ENCODE measurements around the gene SNORC. TPM values are rescaled to one million over a fixed set of nuclear protein-coding genes. Genes with fewer than 3 reads are reported as not detected.

SNORC gene
- total RNA-seq, 1 donor from 2014 or later, result 3.1 TPM

GRCh38 chr2:232863996-232864395 lies 6.1 kb upstream of the SNORC start:
- TF ChIP-seq EZH2 (IDR thresholded peaks at IDR 0.05; ENCODE audit: insufficient read depth, low read length), result no peak
- TF ChIP-seq, protein P1, sequence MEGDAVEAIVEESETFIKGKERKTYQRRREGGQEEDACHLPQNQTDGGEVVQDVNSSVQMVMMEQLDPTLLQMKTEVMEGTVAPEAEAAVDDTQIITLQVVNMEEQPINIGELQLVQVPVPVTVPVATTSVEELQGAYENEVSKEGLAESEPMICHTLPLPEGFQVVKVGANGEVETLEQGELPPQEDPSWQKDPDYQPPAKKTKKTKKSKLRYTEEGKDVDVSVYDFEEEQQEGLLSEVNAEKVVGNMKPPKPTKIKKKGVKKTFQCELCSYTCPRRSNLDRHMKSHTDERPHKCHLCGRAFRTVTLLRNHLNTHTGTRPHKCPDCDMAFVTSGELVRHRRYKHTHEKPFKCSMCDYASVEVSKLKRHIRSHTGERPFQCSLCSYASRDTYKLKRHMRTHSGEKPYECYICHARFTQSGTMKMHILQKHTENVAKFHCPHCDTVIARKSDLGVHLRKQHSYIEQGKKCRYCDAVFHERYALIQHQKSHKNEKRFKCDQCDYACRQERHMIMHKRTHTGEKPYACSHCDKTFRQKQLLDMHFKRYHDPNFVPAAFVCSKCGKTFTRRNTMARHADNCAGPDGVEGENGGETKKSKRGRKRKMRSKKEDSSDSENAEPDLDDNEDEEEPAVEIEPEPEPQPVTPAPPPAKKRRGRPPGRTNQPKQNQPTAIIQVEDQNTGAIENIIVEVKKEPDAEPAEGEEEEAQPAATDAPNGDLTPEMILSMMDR (IDR thresholded peaks at IDR 0.05; ENCODE audit: insufficient read depth, low read depth, low read length), result no peak
- Mint-ChIP-seq H3K27ac (ENCODE audit: unreplicated experiment) (no peak overlapping the region), H3K4me3 (ENCODE audit: unreplicated experiment) (no peak overlapping the region), H3K27me3 (ENCODE audit: low read depth, unreplicated experiment) (no peaks in the 10 kb centered on the region), H3K36me3 (ENCODE audit: low read depth, unreplicated experiment) (peaks cover 10% of the 10 kb centered on the region), H3K4me1 (ENCODE audit: low read depth, unreplicated experiment) (peaks cover 13% of the 10 kb centered on the region), H3K9me3 (ENCODE audit: unreplicated experiment) (no peaks in the 10 kb centered on the region)
- Histone ChIP-seq H3K9ac (ENCODE audit: low read length) (no peak overlapping the region), H3K4me2 (ENCODE audit: low read length) (no peak overlapping the region), H3K4me1 (ENCODE audit: insufficient read depth, low read length) (peaks cover 4% of the 10 kb centered on the region), H3K9me3 (ENCODE audit: insufficient read depth, low read depth, low read length) (no peaks in the 10 kb centered on the region), H3K79me2 (ENCODE audit: insufficient read depth, low read length) (no peaks in the 10 kb centered on the region), H3K27ac (ENCODE audit: low read depth, low read length) (no peak overlapping the region), H3K36me3 (ENCODE audit: insufficient read depth, low read length) (no peaks in the 10 kb centered on the region), H2AFZ (ENCODE audit: low read depth, low read length) (no peak overlapping the region), H4K20me1 (ENCODE audit: insufficient read depth, low read length) (peaks cover 7% of the 10 kb centered on the region), H3K27me3 (ENCODE audit: insufficient read depth, low read length) (no peaks in the 10 kb centered on the region), H3K4me3 (ENCODE audit: insufficient read depth, low read depth, low read length) (no peak overlapping the region)
- FAIRE-seq (no peak), DNase-seq (ENCODE audit: low read depth) (no peak)

DNA sequence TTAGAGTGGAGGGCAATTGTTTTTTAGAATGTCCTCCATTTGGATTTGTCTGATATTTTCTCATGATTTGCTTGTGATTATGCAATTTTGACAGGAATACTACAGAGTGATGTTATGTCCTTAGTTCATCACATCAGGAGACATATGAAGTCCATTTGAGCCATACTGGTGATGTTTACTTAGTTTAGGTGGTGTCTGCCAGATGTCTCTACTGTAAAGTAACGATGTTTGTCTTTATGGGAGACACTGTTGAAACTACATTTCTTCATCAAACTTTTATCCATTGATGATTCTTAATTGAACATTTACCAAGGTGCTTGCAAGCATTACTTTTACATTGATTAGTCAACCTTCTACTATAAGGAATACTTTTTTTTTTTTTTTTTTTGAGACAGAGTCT lies 4.9 kb upstream of the SNORC start:
- no peak for FAIRE-seq

DNA sequence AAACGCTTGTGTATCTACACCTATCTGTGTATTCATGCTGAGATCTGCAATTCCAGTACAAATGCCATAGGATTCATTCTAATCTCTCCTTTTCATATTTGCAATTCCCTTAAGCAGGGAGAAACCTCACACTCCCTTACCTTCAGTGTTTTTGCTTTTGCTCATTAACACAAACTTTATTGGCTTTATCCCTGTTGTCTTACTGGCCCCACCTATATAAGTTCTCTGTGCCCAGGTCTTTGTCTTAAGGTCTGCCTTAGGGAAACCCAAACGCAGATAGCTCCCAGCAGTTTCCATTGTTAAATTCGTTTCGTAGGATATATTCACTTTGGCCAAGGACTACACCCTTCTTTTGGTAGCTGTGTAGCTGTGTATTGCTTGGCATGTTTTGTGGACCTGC lies 4.0 kb upstream of the SNORC start:
- TF ChIP-seq, protein P1 (IDR thresholded peaks at IDR 0.05; ENCODE audit: insufficient read depth, low read depth, low read length), result no peak
- TF ChIP-seq EZH2 (IDR thresholded peaks at IDR 0.05; ENCODE audit: insufficient read depth, low read length), result no peak
- H3K4me3 ChIP-seq (ENCODE audit: insufficient read depth, low read depth, low read length), result no peak overlapping the region
- Mint-ChIP-seq H3K4me1 (ENCODE audit: low read depth, unreplicated experiment) (peaks cover 15% of the 10 kb centered on the region), H3K4me3 (ENCODE audit: unreplicated experiment) (no peak overlapping the region), H3K27me3 (ENCODE audit: low read depth, unreplicated experiment) (no peaks in the 10 kb centered on the region), H3K27ac (ENCODE audit: unreplicated experiment) (no peak overlapping the region), H3K9me3 (ENCODE audit: unreplicated experiment) (no peaks in the 10 kb centered on the region), H3K36me3 (ENCODE audit: low read depth, unreplicated experiment) (peaks cover 10% of the 10 kb centered on the region)
- no peaks in the 10 kb centered on the region for H3K27me3 ChIP-seq (ENCODE audit: insufficient read depth, low read length)
- H4K20me1 ChIP-seq (ENCODE audit: insufficient read depth, low read length), result peaks cover under 1% of the 10 kb centered on the region
- no peaks in the 10 kb centered on the region for H3K79me2 ChIP-seq (ENCODE audit: insufficient read depth, low read length)
- no peak for DNase-seq (ENCODE audit: low read depth)
- FAIRE-seq, result no peak
- H3K9me3 ChIP-seq (ENCODE audit: insufficient read depth, low read depth, low read length), result no peaks in the 10 kb centered on the region
- H3K4me1 ChIP-seq (ENCODE audit: insufficient read depth, low read length), result no peaks in the 10 kb centered on the region
- no peak overlapping the region for H3K27ac ChIP-seq (ENCODE audit: low read depth, low read length)
- H3K4me2 ChIP-seq (ENCODE audit: low read length), result no peak overlapping the region
- no peak overlapping the region for H3K9ac ChIP-seq (ENCODE audit: low read length)
- no peaks in the 10 kb centered on the region for H3K36me3 ChIP-seq (ENCODE audit: insufficient read depth, low read length)
- H2AFZ ChIP-seq (ENCODE audit: low read depth, low read length), result no peak overlapping the region

More for the DNA sequence above, 4.9 kb upstream of the SNORC start:
- TF ChIP-seq EZH2 (IDR thresholded peaks at IDR 0.05; ENCODE audit: insufficient read depth, low read length), result no peak
- TF ChIP-seq, protein P1 (IDR thresholded peaks at IDR 0.05; ENCODE audit: insufficient read depth, low read depth, low read length), result no peak
- DNase-seq (ENCODE audit: low read depth), result no peak
- Histone ChIP-seq H3K4me2 (ENCODE audit: low read length) (no peak overlapping the region), H2AFZ (ENCODE audit: low read depth, low read length) (no peak overlapping the region), H3K79me2 (ENCODE audit: insufficient read depth, low read length) (no peaks in the 10 kb centered on the region), H3K27me3 (ENCODE audit: insufficient read depth, low read length) (no peaks in the 10 kb centered on the region), H3K4me3 (ENCODE audit: insufficient read depth, low read depth, low read length) (no peak overlapping the region), H3K4me1 (ENCODE audit: insufficient read depth, low read length) (peaks cover 4% of the 10 kb centered on the region), H3K9ac (ENCODE audit: low read length) (no peak overlapping the region), H4K20me1 (ENCODE audit: insufficient read depth, low read length) (peaks cover 7% of the 10 kb centered on the region), H3K27ac (ENCODE audit: low read depth, low read length) (no peak overlapping the region), H3K36me3 (ENCODE audit: insufficient read depth, low read length) (no peaks in the 10 kb centered on the region), H3K9me3 (ENCODE audit: insufficient read depth, low read depth, low read length) (no peaks in the 10 kb centered on the region)
- H3K27me3 Mint-ChIP-seq (ENCODE audit: low read depth, unreplicated experiment), result no peaks in the 10 kb centered on the region
- no peaks in the 10 kb centered on the region for H3K9me3 Mint-ChIP-seq (ENCODE audit: unreplicated experiment)
- peaks cover 7% of the 10 kb centered on the region for H3K36me3 Mint-ChIP-seq (ENCODE audit: low read depth, unreplicated experiment)
- H3K27ac Mint-ChIP-seq (ENCODE audit: unreplicated experiment), result no peak overlapping the region
- H3K4me1 Mint-ChIP-seq (ENCODE audit: low read depth, unreplicated experiment), result peaks cover 21% of the 10 kb centered on the region
- H3K4me3 Mint-ChIP-seq (ENCODE audit: unreplicated experiment), result no peak overlapping the region
